ENCODE measurements around the gene PSME2.

PSME2 gene

DNA sequence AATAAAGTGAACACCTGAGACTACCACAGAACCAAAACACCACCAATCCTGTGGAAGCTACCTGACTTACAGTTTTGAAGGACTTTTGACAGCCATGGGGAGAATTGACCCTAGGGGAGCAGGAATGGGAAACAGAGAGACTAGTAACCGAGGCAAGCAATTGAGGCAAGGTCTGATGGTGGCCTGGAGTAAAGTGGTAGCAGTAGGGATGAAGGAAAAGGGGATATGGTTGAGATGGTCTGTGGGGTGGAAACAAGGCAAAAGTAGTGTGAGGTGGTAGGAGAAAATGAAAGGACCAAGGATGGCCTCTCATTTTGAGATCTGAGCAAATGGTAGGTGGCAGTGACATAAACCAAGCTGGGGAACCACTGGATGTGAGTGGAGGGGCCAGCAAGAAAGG is 10.4 kb upstream of the PSME2 start:
- H3K27ac ChIP-seq, result no peak overlapping the region
- TF ChIP-seq ZFX (IDR thresholded peaks at IDR 0.05), result no peak
- TF ChIP-seq, protein P1, sequence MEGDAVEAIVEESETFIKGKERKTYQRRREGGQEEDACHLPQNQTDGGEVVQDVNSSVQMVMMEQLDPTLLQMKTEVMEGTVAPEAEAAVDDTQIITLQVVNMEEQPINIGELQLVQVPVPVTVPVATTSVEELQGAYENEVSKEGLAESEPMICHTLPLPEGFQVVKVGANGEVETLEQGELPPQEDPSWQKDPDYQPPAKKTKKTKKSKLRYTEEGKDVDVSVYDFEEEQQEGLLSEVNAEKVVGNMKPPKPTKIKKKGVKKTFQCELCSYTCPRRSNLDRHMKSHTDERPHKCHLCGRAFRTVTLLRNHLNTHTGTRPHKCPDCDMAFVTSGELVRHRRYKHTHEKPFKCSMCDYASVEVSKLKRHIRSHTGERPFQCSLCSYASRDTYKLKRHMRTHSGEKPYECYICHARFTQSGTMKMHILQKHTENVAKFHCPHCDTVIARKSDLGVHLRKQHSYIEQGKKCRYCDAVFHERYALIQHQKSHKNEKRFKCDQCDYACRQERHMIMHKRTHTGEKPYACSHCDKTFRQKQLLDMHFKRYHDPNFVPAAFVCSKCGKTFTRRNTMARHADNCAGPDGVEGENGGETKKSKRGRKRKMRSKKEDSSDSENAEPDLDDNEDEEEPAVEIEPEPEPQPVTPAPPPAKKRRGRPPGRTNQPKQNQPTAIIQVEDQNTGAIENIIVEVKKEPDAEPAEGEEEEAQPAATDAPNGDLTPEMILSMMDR (conservative IDR thresholded peaks at IDR 0.05), result no peak

DNA sequence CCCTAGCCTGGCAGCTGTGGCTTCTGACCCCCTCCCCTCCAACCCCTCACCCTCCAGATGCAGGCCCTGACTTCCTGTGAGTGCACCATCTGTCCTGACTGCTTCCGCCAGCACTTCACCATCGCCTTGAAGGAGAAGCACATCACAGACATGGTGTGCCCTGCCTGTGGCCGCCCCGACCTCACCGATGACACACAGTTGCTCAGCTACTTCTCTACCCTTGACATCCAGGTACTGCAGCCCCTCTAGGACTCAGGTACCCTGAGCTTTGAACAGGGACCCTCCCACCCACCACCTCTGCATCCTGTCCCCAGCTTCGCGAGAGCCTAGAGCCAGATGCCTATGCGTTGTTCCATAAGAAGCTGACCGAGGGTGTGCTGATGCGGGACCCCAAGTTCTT is 8.7 kb upstream of the PSME2 start:
- H3K27ac ChIP-seq, result no peak overlapping the region
- TF ChIP-seq, protein P1 (conservative IDR thresholded peaks at IDR 0.05), result no peak
- TF ChIP-seq ZFX (IDR thresholded peaks at IDR 0.05), result no peak

DNA sequence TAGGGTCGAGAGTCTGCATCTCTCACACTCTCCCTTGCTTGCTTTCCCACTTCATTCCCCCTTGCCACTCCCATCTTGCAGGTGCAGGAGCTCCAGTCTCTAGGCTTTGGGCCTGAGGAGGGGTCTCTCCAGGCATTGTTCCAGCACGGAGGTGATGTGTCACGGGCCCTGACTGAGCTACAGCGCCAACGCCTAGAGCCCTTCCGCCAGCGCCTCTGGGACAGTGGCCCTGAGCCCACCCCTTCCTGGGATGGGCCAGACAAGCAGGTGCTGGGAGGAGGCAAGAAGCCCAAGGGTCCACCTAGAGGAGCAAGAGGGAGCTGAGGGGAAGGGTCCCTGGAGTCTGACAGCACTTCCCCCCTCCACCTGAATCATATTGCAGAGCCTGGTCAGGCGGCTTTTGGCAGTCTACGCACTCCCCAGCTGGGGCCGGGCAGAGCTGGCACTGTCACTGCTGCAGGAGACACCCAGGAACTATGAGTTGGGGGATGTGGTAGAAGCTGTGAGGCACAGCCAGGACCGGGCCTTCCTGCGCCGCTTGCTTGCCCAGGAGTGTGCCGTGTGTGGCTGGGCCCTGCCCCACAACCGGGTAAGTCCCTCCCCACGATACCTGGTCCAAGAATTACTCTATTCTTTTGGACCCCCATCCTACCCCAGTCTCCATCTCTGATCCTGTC is 5.1 kb upstream of the PSME2 start:
- no peak overlapping the region for H3K27ac ChIP-seq
- no peak for TF ChIP-seq ZFX (IDR thresholded peaks at IDR 0.05)
- TF ChIP-seq, protein P1 (conservative IDR thresholded peaks at IDR 0.05), result no peak

DNA sequence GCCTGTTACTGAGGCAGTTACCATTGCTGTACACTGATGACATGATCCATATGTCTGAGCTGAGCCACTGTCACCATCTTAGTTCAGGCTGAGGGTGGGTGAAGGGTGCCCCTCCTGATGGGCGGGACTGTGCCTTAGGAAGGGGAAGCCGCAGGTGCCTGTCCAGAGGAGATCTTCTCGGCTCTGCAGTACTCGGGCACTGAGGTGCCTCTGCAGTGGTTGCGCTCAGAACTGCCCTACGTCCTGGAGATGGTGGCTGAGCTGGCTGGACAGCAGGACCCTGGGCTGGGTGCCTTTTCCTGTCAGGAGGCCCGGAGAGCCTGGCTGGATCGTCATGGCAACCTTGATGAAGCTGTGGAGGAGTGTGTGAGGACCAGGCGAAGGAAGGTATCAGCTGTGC is 4.6 kb upstream of the PSME2 start:
- H3K27ac ChIP-seq, result no peak overlapping the region

DNA sequence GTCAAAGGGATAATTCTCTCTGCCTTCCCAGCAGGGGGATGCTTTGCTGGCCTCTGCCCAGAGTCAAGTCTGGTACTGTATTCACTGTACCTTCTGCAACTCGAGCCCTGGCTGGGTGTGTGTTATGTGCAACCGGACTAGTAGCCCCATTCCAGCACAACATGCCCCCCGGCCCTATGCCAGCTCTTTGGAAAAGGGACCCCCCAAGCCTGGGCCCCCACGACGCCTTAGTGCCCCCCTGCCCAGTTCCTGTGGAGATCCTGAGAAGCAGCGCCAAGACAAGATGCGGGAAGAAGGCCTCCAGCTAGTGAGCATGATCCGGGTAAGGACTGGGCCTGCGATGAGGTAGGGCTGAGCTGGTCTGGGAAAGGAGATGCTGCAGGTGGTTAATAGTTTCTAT is 4.2 kb upstream of the PSME2 start:
- TF ChIP-seq, protein P1 (conservative IDR thresholded peaks at IDR 0.05), result no peak
- no peak for TF ChIP-seq ZFX (IDR thresholded peaks at IDR 0.05)
- no peak overlapping the region for H3K27ac ChIP-seq

More for the DNA sequence above, 4.6 kb upstream of the PSME2 start:
- no peak for TF ChIP-seq ZFX (IDR thresholded peaks at IDR 0.05)
- TF ChIP-seq, protein P1 (conservative IDR thresholded peaks at IDR 0.05), result no peak

DNA sequence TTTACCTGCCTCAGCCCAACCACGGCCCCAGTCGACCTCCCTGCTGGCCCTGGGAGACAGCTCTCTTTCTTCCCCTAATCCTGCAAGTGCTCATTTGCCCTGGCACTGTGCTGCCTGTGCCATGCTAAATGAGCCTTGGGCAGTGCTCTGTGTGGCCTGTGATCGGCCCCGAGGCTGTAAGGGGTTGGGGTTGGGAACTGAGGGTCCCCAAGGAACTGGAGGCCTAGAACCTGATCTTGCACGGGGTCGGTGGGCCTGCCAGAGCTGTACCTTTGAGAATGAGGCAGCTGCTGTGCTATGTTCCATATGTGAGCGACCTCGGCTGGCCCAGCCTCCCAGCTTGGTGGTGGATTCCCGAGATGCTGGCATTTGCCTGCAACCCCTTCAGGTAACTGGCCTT is 3.7 kb upstream of the PSME2 start:
- no peak overlapping the region for H3K27ac ChIP-seq
- TF ChIP-seq, protein P1 (conservative IDR thresholded peaks at IDR 0.05), result no peak
- no peak for TF ChIP-seq ZFX (IDR thresholded peaks at IDR 0.05)

DNA sequence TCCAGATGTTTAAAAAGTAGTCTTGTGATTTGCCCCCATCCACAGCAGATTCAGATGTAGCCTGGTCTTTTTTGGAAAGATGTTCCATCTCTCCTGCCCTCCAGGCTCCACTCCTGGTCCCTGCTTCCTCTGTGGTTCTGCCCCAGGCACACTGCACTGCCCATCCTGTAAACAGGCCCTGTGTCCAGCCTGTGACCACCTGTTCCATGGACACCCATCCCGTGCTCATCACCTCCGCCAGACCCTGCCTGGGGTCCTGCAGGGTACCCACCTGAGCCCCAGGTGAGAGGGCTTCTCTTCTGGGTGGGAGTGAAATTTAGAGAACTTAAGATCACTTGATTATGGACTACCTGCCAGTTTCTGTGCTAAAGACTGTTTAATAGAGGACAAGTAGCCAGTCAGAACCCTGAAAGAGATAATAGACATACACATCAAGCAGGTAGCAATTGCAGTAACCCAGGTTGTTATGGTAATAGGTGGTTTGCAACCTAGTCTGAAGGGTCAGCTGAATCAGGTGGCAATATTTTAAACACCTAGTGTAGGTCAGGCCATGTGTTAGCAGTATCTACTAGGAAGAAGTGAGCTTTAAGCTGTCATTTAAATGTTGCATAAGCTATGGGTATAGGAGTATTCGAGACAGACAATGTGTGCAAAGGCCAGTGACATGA is 3.0 kb upstream of the PSME2 start:
- no peak for TF ChIP-seq ZFX (IDR thresholded peaks at IDR 0.05)
- TF ChIP-seq, protein P1 (conservative IDR thresholded peaks at IDR 0.05), result no peak
- no peak overlapping the region for H3K27ac ChIP-seq
